CD4-positive, CD25-positive, alpha-beta regulatory T cell (primary cell): ENCODE measurements around the gene EXTL2. TPM values are rescaled to one million over a fixed set of nuclear protein-coding genes. Genes with fewer than 3 reads are reported as not detected.
A peak's percentile ranks its signal among the peaks of the same experiment; 100 is the strongest.
"Not testable (repeated sequence)": the region's sequence is repeated elsewhere in the genome, so short reads cannot be mapped to it uniquely, and the experiment has no call there.

Source experiments
- ATAC-seq, 2 donors: fragments of 150-1000 bp; cut with Tn5 transposase; one replicate each; pipeline ENCODE4 v1.10.0; 2021; ENCODE audit warnings: low read depth in 2 of 2, moderate number of reproducible peaks in 2 of 2, moderate library complexity in 1 of 2
- DNase-seq, 3 donors: peaks; one replicate each; pipeline versions ENCODE4 v3.0.0 to v3.0.0-alpha.2; 2012 to 2022; ENCODE audit warnings: mixed read lengths in 1 of 3
- H3K27ac ChIP-seq: one replicate; pipeline ENCODE4 v1.7.0; 2013; ENCODE audit warnings: mild to moderate bottlenecking, low read length; ENCODE audit not compliant: insufficient read depth, poor library complexity, severe bottlenecking
- H3K27me3 ChIP-seq: one replicate; pipeline ENCODE4 v1.7.0; 2013; ENCODE audit warnings: low read length; ENCODE audit not compliant: control insufficient read depth, insufficient read depth
- H3K36me3 ChIP-seq: one replicate; pipeline ENCODE4 v1.7.0; 2013; ENCODE audit warnings: mild to moderate bottlenecking, low read length, moderate library complexity; ENCODE audit not compliant: control insufficient read depth, insufficient read depth
- H3K4me1 ChIP-seq: 2 replicates; pipeline ENCODE4 v1.7.0; 2013; ENCODE audit warnings: mild to moderate bottlenecking, low read length; ENCODE audit not compliant: insufficient read depth, control insufficient read depth, poor library complexity, severe bottlenecking
- H3K4me3 ChIP-seq: one replicate; pipeline ENCODE4 v1.7.0; 2013; ENCODE audit warnings: low read depth, mild to moderate bottlenecking, low read length, moderate library complexity
- H3K9me3 ChIP-seq, 2 experiments: 1 replicate in 1 of 2; 2 replicates in 1 of 2; pipeline ENCODE4 v1.7.0; 2013; ENCODE audit warnings: low read length in 2 of 2, mild to moderate bottlenecking in 1 of 2, moderate library complexity in 1 of 2; ENCODE audit not compliant: control insufficient read depth in 2 of 2
- H3K27ac Mint-ChIP-seq, 3 donors: one replicate each; pipeline ENCODE4 v1.8.0; 2020 to 2022; ENCODE audit warnings: mild to moderate bottlenecking in 3 of 3, mixed read lengths in 3 of 3, moderate library complexity in 2 of 3
- H3K27me3 Mint-ChIP-seq: one replicate; pipeline ENCODE4 v1.8.0; 2022; ENCODE audit warnings: mild to moderate bottlenecking, mixed read lengths
- H3K36me3 Mint-ChIP-seq: one replicate; pipeline ENCODE4 v1.8.0; 2020; ENCODE audit warnings: mixed read lengths
- H3K4me1 Mint-ChIP-seq, 4 donors: one replicate each; pipeline ENCODE4 v1.8.0; 2020 to 2022; ENCODE audit warnings: mixed read lengths in 4 of 4, mild to moderate bottlenecking in 1 of 4
- H3K4me3 Mint-ChIP-seq, 4 donors: one replicate each; pipeline ENCODE4 v1.8.0; 2020 to 2022; ENCODE audit warnings: mild to moderate bottlenecking in 4 of 4, mixed read lengths in 4 of 4, moderate library complexity in 3 of 4
- H3K9me3 Mint-ChIP-seq, 7 donors: one replicate each; pipeline ENCODE4 v1.8.0; 2020 to 2022; ENCODE audit warnings: mixed read lengths in 7 of 7, mild to moderate bottlenecking in 3 of 7, moderate library complexity in 2 of 7
- polyA plus RNA-seq, 4 donors: library from polyadenylated mRNA; unstranded; fragments of 300-500 nt; fragmentation: Illumina TruSeq; gene quantifications; one replicate each; pipeline ENCODE4 v1.2.3, GENCODE V29; 2021
- total RNA-seq: library from RNA; stranded (reverse); gene quantifications from one replicate; pipeline ENCODE4 v1.2.3, GENCODE V29; 2022

The EXTL2 gene
- total and polyA plus RNA-seq, 5 donors from 2014 or later: 0.91 to 2.7 (median 1.6) TPM

DNA sequence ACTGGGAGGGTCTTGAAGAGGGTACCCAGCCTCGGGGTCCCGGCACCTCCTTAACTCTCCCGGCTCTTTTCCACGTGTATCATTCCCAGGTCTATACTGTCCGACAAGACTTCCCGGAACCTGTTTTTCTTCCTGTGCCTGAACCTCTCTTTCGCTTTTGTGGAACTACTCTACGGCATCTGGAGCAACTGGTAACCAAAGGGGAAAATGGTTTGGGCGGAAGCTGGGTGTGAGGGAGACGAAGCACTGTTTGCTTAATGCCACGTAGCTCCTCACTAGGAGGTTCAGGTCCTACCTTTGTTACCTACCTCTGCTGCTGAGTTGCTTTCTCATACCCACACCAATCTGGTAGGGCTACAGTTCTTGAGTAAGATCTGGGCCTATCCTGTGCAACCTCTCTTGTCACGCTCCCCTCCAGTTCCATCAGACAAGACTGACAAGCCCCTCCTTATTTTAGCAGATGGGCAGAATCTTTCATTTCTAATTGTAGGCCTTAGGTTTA lies 1.9 kb upstream of the EXTL2 start:
- peaks cover 6% of the 10 kb centered on the region for H3K27me3 Mint-ChIP-seq
- ATAC-seq: peak; percentile 85 to 87
- H3K27ac Mint-ChIP-seq: peak overlapping the region; percentile 100

DNA sequence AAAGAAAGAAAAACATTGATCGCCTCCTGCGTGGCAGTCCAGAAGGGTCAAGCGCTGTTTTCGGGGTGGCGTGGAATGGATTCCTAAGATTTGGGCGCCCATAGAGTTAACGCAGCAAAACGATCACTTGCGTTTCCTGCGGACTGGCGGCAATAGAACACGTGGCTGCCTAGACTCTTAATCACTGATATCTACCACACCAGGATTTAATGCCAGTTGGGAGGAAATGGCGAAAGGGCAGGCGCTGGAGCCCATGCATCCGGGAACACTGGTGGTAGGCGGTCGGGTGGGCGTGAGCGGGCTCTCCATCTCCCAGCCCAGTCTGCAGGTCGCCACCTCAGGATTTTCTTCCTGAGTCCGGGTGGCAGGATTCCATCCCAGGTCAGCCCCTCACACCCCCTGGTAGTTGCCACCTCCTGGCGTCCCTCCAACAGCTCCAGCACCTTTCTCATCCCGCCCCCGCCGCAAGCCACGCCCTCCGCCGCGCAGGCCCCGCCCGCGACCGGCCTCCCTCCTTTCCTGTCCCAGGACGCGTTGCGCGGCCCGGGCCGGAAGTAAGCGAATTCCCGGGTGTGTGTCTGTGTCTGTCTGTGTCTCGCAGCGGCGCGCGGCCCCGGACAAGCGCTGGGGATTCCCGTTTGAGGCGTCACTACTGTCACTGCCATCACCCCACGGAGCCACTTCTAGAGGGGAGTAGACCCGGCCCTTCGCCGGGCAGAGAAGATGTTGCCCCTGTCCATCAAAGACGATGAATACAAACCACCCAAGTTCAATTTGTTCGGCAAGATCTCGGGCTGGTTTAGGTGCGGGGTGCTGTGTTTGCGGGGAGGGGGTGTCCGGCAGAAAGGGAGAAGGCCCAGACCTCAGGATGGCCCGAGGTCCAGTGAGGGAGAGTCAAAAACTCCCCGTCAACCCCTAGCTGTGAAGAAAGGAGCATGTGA lies 1.2 kb upstream of the EXTL2 start, which contains the start of gene SLC30A7:
Gene SLC30A7, plus strand, starts transcription at position 551 of the 941 bp plus-strand sequence. Its CDS starts 173 bp downstream, at position 724.
- Histone ChIP-seq H3K9me3 (peaks cover 0 to 1% of the 10 kb centered on the region in 2 experiments), H3K4me3 (peak within 1 kb of the TSS; percentile 95), H3K4me1 (peaks cover 37% of the 10 kb centered on the region), H3K27me3 (no peaks in the 10 kb centered on the region), H3K27ac (peak within 1 kb of the TSS; percentile 98), H3K36me3 (peaks cover 21% of the 10 kb centered on the region)
- Mint-ChIP-seq H3K27ac (peak within 1 kb of the TSS; percentile 100), H3K36me3 (peaks cover 24% of the 10 kb centered on the region), H3K4me1 (peaks cover 12 to 67% (median 44%) of the 10 kb centered on the region in 4 donors), H3K4me3 (peak within 1 kb of the TSS; percentile 97 to 100 (median 98)), H3K9me3 (peaks cover 0 to 11% (median 2%) of the 10 kb centered on the region in 7 donors), H3K27me3 (peaks cover 6% of the 10 kb centered on the region)
- DNase-seq: peak; percentile 89 to 95 (median 91)
- ATAC-seq: peak; percentile 78

More for the DNA sequence above, 1.9 kb upstream of the EXTL2 start:
- Mint-ChIP-seq H3K36me3 (peaks cover 25% of the 10 kb centered on the region), H3K4me3 (peak overlapping the region; percentile 97 to 100 (median 98)), H3K9me3 (peaks cover 0 to 6% (median 0%) of the 10 kb centered on the region in 7 donors), H3K4me1 (peaks cover 16 to 72% (median 49%) of the 10 kb centered on the region in 4 donors)
- Histone ChIP-seq H3K4me3 (peak overlapping the region; percentile 95), H3K9me3 (no peaks in the 10 kb centered on the region), H3K27ac (peak overlapping the region; percentile 98), H3K36me3 (peaks cover 25% of the 10 kb centered on the region), H3K4me1 (peaks cover 37% of the 10 kb centered on the region), H3K27me3 (no peaks in the 10 kb centered on the region)
- peak; percentile 57 to 88 (median 77) for DNase-seq

DNA sequence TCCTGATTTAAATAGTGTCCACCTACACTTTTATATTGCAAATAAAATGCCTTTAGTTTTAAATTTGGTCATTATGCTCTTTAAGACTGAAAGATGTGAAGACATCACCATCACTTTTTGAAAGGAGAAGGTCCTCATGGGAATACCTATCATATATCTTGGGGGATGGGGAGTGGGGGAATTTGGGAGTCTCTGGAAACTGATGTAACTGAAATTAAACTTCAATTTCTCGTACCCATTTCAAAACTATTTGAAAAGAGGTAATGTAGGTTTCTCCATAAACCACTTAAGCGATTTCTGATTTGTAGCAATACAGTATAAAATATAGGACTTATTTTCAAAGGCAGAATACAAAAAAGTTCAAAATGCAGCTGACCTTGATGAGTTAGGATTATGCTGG lies 924 bp downstream of the EXTL2 start:
- H3K27ac ChIP-seq: no peak overlapping the region
- H3K36me3 ChIP-seq: peaks cover 5% of the 10 kb centered on the region
- no peaks in the 10 kb centered on the region for H3K27me3 ChIP-seq
- H3K9me3 ChIP-seq: peaks cover 4 to 18% of the 10 kb centered on the region in 2 experiments
- ATAC-seq (no peak), DNase-seq (no peak)
- peak overlapping the region; percentile 42 to 86 (median 66) for H3K4me3 Mint-ChIP-seq
- H3K27ac Mint-ChIP-seq: no peak overlapping the region
- peaks cover 32% of the 10 kb centered on the region for H3K4me1 ChIP-seq
- peaks cover 16% of the 10 kb centered on the region for H3K36me3 Mint-ChIP-seq
- peaks cover 12 to 53% (median 30%) of the 10 kb centered on the region in 4 donors for H3K4me1 Mint-ChIP-seq
- no peak overlapping the region for H3K4me3 ChIP-seq
- H3K9me3 Mint-ChIP-seq: peaks cover 0 to 20% (median 7%) of the 10 kb centered on the region in 7 donors
- H3K27me3 Mint-ChIP-seq: peaks cover 6% of the 10 kb centered on the region

DNA sequence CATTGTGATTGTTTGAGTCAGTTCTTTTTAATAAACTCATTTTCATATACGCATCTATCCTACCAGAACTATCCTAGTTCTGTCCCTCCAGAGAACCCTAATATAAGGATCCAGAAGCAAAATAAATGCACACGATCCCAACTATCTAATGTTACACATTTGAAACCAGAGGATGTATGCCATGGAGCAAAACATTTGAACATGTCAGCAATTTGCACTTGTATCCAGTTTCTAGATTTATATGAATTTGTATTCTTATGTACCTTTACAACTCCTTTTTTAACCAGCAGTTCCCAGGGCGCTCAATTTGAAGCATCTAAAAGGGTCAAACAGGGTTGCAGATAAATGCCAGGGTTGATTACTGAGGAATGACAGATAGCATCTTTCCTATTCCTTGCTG lies 2.1 kb downstream of the EXTL2 start:
- H3K4me3 ChIP-seq: no peak overlapping the region
- peaks cover 22% of the 10 kb centered on the region for H3K4me1 ChIP-seq
- DNase-seq (no peak), ATAC-seq (no peak)
- no peak overlapping the region for H3K27ac ChIP-seq
- H3K27me3 Mint-ChIP-seq: peaks cover 6% of the 10 kb centered on the region
- H3K27ac Mint-ChIP-seq: no peak overlapping the region
- peak overlapping the region in 2 of 4 donors; percentile 65 to 86 for H3K4me3 Mint-ChIP-seq
- H3K27me3 ChIP-seq: no peaks in the 10 kb centered on the region
- peaks cover 15% of the 10 kb centered on the region for H3K36me3 Mint-ChIP-seq
- H3K36me3 ChIP-seq: no peaks in the 10 kb centered on the region
- peaks cover 5 to 42% (median 21%) of the 10 kb centered on the region in 4 donors for H3K4me1 Mint-ChIP-seq
- H3K9me3 ChIP-seq: peaks cover 4 to 18% of the 10 kb centered on the region in 2 experiments
- H3K9me3 Mint-ChIP-seq: peaks cover 0 to 20% (median 7%) of the 10 kb centered on the region in 7 donors

DNA sequence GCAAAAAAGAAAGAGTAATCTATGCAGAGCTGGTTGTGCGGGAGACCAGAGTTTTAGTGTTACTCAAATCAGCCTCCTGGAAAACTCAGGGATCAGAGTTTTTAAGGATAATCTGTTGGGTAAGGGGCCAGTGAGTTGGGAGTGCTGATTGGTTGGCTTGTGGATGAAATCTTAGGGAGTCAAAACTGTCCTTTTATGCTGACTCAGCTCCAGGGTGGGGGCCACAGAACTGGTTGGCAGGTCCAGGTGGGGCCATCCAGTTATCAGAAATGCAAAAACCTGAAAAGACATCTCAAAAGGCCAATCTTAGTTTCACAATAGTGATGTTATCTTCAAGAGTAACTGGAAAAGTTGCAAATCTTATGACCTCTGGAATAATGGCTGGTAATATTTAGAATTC lies 3.3 kb downstream of the EXTL2 start:
- Histone ChIP-seq H3K27me3 (no peaks in the 10 kb centered on the region), H3K9me3 (peaks cover 4 to 18% of the 10 kb centered on the region in 2 experiments), H3K4me3 (no peak overlapping the region), H3K4me1 (peaks cover 10% of the 10 kb centered on the region), H3K36me3 (no peaks in the 10 kb centered on the region), H3K27ac (no peak overlapping the region)
- Mint-ChIP-seq H3K4me3 (peak overlapping the region in 1 of 4 donors; percentile 11), H3K36me3 (peaks cover 12% of the 10 kb centered on the region), H3K27ac (no peak overlapping the region), H3K4me1 (peaks cover 4 to 30% (median 12%) of the 10 kb centered on the region in 4 donors), H3K9me3 (peaks cover 0 to 18% (median 7%) of the 10 kb centered on the region in 7 donors), H3K27me3 (peaks cover 5% of the 10 kb centered on the region)
- ATAC-seq (no peak), DNase-seq (no peak)

DNA sequence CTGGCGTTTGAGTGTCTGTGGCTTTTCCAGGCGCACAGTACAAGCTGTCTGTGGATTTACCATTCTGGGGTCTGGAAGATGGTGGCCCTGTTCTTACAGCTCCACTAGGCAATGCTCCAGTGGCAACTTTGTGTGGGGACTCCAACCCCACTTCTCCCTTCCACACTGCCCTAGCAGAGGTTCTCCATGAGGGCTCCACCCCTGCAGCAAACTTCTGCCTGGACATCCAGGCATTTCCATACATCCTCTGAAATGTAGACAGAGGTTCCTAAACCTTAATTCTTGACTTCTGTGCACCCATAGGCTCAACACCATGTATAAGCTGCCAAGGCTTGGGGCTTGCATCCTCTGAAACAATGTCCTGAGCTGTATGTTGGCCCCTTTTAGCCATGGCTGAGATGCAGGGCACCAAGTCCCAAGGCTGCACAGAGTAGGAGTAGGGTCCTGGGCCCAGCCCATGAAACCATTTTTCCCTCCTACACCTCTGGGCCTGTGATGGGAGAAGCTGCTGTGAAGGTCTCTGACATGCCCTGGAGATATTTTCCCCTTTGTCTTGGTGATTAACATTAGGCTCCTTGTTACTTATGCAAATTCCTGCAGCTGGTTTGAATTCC lies 4.7 kb downstream of the EXTL2 start:
- ATAC-seq, H3K4me3 Mint-ChIP-seq, H3K27ac Mint-ChIP-seq, H3K27me3 Mint-ChIP-seq, DNase-seq, H3K4me3 ChIP-seq, H3K36me3 ChIP-seq, H3K27me3 ChIP-seq, H3K27ac ChIP-seq, H3K4me1 ChIP-seq: not testable (repeated sequence)
- H3K9me3 ChIP-seq: peaks cover 4 to 18% of the 10 kb centered on the region in 2 experiments
- Mint-ChIP-seq H3K4me1 (peaks cover 4 to 23% (median 10%) of the 10 kb centered on the region in 4 donors), H3K9me3 (peaks cover 0 to 14% (median 7%) of the 10 kb centered on the region in 7 donors), H3K36me3 (peaks cover 12% of the 10 kb centered on the region)

DNA sequence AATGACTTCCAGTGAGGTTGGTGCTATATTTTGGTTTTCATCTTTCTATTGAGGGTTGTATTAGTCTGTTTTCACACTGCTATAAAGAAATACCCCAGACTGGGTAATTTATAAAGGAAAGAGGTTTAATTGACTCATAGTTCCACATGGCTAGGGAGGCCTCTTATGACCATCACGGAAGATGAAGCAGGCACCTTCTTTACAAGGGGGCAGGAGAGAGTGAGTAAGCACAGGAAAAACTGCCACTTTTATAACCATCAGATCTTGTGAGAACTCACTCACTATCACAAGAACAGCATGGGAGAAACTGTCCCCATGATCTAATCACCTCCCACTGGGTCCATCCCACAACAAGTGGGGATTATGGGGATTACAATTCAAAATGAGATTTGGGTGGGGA lies 5.6 kb downstream of the EXTL2 start:
- peaks cover 4 to 18% of the 10 kb centered on the region in 2 experiments for H3K9me3 ChIP-seq
- Mint-ChIP-seq H3K4me1 (peaks cover 0 to 18% (median 6%) of the 10 kb centered on the region in 4 donors), H3K9me3 (peaks cover 0 to 14% (median 7%) of the 10 kb centered on the region in 7 donors), H3K36me3 (peaks cover 12% of the 10 kb centered on the region)
- H3K27ac ChIP-seq, DNase-seq, ATAC-seq, H3K4me3 ChIP-seq, H3K27ac Mint-ChIP-seq, H3K4me1 ChIP-seq, H3K36me3 ChIP-seq, H3K4me3 Mint-ChIP-seq, H3K27me3 Mint-ChIP-seq, H3K27me3 ChIP-seq: not testable (repeated sequence)
